LNCAP (cell line): ENCODE results near the gene RPAP2.

Experiments
- TF ChIP-seq, protein P1 (sequence below): fragments of 450-650 bp; IDR thresholded peaks from 2 replicates; pipeline ENCODE4 v1.5.1; 2017; ENCODE audit warnings: mild to moderate bottlenecking

The RPAP2 gene

DNA sequence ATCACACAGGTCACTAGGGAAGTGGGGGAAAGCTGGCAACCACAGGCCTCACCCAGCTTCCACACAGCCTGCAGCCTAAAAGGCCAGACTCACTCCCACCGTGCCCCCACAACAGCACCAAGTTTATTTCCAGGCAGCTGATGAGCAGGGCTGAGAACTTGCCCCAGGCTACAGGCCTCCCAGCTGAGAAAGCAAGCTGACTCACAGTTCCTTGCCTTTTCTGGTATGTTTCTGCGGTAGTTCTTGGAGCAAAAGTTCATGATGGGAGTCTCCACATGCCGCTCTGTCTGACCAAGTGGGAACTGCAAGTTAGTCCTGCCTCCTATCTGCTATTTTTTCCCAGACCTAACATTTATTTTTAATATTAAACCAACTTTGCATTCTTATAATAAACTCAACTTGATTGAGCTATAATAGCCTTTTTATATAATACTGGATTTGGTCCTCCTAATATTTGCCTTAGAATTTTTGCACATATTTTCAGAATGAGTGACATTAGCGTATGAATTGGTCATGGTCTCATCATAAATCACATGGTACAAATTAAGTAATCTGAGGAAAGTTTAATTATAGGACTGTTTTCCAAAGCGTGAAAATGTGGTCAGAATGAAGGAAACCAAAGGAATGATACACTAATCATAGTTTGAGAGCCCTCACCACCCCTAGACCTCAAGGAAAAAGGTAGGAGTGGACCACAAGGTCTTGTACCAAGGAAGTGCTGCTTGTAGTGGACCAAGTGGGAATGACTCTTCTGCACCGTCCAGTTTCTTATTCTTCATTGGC lies 30.7 kb downstream of the RPAP2 start:
- TF ChIP-seq, protein P1, sequence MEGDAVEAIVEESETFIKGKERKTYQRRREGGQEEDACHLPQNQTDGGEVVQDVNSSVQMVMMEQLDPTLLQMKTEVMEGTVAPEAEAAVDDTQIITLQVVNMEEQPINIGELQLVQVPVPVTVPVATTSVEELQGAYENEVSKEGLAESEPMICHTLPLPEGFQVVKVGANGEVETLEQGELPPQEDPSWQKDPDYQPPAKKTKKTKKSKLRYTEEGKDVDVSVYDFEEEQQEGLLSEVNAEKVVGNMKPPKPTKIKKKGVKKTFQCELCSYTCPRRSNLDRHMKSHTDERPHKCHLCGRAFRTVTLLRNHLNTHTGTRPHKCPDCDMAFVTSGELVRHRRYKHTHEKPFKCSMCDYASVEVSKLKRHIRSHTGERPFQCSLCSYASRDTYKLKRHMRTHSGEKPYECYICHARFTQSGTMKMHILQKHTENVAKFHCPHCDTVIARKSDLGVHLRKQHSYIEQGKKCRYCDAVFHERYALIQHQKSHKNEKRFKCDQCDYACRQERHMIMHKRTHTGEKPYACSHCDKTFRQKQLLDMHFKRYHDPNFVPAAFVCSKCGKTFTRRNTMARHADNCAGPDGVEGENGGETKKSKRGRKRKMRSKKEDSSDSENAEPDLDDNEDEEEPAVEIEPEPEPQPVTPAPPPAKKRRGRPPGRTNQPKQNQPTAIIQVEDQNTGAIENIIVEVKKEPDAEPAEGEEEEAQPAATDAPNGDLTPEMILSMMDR = no peak

DNA sequence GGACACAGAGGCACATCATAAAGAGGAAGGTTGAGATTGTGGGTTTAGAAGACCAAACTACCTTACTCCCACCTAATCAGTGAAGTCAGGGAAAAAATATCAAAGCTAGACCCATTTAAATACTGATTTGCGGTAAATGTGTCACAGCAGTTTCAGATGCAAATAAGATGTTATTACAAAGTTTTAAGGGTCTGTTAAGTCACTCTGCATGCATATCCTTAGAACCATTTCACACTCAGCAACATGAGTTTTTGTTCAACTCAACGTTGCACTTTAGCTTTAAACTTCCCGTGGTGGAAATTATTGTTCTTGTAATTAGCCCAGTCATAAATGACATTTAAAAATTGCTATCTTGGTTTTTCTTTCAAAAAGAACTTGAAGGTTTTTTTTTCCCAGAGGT lies 34.8 kb downstream of the RPAP2 start:
- TF ChIP-seq, protein P1 = no peak

DNA sequence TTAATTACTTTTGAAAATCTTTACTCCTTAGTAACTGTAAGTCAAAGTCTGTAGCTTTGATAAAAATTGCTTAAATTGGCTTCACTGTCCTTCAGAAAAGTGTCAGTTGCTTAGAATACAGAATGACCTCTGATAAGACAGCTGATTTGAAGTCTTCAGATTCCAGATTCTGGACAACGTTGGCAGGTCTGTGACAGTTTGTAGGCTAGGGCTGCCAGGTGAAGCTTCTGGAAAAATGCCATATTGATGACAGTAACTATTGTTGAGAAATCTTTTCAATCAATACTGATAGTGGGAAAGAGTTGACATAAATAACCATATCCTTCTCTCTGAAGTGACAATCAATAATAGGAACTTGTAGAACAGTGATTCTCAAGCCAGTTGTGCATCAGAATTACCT lies 41.3 kb downstream of the RPAP2 start:
- TF ChIP-seq, protein P1 = no peak

DNA sequence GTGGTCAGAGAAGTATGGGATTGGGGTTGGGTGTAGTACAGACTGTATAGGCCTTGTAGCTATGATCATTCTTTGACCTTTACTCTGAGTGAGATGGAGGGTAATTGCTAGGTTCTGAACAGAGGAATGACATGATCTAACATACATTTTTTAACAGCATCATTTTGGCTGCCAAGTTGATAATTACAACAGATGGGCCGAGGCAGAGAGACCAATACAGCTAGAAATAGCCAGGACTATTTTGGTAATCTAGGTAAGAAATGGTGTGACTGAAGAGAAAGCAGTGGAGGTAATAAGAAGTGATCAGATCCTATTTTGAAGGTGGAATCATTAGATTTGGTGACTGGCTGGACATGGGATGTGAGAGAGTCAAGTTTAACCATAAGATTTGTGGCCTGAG lies 43.5 kb downstream of the RPAP2 start:
- TF ChIP-seq, protein P1 = no peak

DNA sequence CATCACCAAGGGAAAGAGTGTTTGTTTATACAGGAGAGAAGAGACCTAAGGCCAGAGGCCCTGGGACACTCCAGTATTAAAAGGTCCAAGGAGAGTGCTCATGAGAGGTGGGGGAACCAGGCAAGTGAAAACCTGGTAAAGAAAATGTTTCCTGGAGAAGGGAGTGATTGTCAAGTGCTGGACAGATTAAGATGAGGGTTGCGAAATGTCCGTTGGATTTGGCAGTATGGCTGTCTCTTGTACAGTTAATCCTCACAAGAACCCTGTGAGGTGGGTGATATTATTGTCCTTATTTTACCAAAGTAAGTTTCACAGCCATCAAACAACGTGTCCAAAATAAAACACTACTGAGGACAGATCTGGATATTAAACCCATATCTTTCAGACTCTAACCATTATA lies 44.2 kb downstream of the RPAP2 start:
- TF ChIP-seq, protein P1 = no peak

DNA sequence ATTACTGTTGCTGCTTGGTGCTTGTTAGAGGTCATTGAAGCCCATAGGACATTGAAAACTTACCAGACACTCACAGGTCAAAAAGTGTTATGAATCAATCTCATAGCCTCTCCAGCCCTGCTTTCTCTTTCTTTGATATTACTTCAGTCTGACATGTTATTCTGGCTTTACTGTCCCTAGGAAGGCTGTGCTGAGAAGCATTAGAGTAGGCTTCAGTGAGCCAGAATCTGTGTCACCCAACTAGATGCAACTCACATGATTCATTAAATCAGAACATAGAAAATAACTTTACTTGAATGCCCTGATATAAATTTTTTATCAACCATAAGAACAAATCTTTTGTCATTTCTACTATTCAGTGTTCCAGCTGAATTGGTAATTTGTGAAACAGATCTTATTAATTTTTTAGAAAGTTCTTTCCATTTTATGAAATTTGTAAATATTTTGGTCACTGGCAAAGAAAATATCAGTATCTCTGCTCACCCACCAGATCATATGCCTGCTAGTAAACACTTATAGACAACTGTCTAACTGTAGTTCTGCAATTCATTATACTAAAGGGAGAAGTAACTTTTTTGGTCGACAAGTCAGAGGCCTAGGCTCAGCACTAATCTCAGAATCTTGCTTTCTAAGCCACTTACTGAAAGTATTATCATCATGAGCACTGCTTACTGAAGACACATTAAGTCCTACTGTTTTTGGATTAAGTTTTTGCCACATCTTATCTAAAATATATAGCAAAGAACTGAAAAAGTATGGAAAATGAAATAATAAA lies 48.2 kb downstream of the RPAP2 start:
- TF ChIP-seq, protein P1 = no peak

DNA sequence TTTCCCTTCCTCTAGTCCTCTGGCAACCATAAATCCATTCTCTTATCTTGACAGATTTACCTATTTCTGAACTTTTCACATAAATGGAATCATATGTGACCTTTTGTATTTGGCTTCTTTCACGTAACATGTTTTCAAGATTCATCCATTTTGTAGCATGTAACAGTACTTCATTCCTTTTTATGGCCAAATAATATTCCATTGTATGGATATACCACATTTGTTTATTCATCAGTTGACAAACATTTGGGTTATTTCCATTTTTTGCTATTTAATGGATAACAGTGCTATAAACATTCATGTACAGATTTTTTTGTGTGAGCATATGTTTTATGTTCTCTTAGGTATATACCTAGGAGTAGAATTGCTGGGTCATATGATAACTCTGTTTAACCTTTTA lies 54.0 kb downstream of the RPAP2 start:
- TF ChIP-seq, protein P1 = no peak
